Measurements from ENCODE around the gene UNC5CL. TPM values are rescaled to one million over a fixed set of nuclear protein-coding genes. Genes with fewer than 3 reads are reported as not detected.
"Not testable (repeated sequence)": the region's sequence is repeated elsewhere in the genome, so short reads cannot be mapped to it uniquely, and the experiment has no call there.

UNC5CL gene
- total and polyA plus RNA-seq, 4 donors: 1.6 to 4.0 (median 2.1) TPM

DNA sequence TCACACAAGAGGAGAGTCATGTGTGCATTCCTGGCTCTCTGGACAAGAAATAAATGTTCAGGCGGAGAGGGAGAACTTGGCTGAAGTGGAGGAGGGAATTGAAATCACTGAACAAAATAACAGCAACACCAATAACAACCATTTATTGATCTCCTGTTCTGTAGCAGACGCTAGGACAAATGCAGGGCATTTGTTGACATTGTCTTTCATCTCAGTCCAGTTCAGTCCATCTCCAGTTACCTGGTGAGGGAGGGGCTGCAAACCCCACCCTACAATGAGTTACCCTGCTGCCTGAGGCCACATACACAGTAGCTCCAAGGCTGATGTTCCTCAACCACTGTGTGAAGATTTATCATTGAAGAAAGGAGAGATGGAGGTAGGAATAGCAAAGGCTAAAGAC, 27.3 kb downstream of the UNC5CL start:
- H3K4me1 ChIP-seq (ENCODE audit: control insufficient read depth in 5 of 5, insufficient read depth in 5 of 5, low read length in 5 of 5): no peaks in the 10 kb centered on the region
- WGBS, 2 donors: 90 to 98% methylated on average over 2 of the region's 2 CpGs
- H3K9me3 ChIP-seq (ENCODE audit: control insufficient read depth in 4 of 4, insufficient read depth in 3 of 4, low read length in 3 of 4): no peaks in the 10 kb centered on the region
- H3K36me3 ChIP-seq (ENCODE audit: control insufficient read depth in 4 of 4, insufficient read depth in 4 of 4, low read length in 4 of 4): no peaks in the 10 kb centered on the region
- DNase-seq (no peak), ATAC-seq (ENCODE audit: insufficient read depth, low FRiP score) (no peak)
- no peak overlapping the region for H3K9ac ChIP-seq (ENCODE audit: insufficient read depth in 1 of 2, low read length in 2 of 2)
- no peak overlapping the region for H3K4me3 ChIP-seq
- TF ChIP-seq, protein P1, sequence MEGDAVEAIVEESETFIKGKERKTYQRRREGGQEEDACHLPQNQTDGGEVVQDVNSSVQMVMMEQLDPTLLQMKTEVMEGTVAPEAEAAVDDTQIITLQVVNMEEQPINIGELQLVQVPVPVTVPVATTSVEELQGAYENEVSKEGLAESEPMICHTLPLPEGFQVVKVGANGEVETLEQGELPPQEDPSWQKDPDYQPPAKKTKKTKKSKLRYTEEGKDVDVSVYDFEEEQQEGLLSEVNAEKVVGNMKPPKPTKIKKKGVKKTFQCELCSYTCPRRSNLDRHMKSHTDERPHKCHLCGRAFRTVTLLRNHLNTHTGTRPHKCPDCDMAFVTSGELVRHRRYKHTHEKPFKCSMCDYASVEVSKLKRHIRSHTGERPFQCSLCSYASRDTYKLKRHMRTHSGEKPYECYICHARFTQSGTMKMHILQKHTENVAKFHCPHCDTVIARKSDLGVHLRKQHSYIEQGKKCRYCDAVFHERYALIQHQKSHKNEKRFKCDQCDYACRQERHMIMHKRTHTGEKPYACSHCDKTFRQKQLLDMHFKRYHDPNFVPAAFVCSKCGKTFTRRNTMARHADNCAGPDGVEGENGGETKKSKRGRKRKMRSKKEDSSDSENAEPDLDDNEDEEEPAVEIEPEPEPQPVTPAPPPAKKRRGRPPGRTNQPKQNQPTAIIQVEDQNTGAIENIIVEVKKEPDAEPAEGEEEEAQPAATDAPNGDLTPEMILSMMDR (IDR thresholded peaks at IDR 0.05; ENCODE audit: control extremely low read depth, extremely low read depth): no peak
- no peaks in the 10 kb centered on the region for H3K27me3 ChIP-seq (ENCODE audit: control insufficient read depth in 3 of 3, insufficient read depth in 3 of 3, low read length in 2 of 3)
- H3K27ac ChIP-seq (ENCODE audit: low read depth in 1 of 2, low read length in 1 of 2): no peak overlapping the region

DNA sequence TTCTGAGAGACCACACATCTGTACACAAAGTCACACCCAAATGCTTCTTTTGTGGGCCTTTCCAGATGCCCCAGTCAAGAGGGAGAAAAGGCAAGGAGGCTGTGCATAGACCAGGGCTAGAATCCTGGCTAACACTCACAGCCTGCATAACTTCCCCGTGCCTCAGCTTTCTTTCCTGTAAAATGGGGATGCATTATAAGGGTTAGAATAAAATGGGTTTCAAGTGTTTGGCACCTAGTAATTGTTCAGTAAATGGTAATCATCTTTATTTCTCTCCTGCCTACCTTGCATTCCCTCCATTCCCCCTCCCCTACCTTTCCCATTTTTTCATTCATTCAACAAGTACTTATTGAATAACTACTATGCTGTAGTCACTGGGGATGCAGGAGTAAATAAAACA, 29.4 kb downstream of the UNC5CL start:
- no peaks in the 10 kb centered on the region for H3K4me1 ChIP-seq (ENCODE audit: control insufficient read depth in 5 of 5, insufficient read depth in 5 of 5, low read length in 5 of 5)
- 100% methylated on average over 1 of the region's 1 CpG for WGBS, 2 donors
- no peak overlapping the region for H3K4me3 ChIP-seq
- no peak overlapping the region for H3K9ac ChIP-seq (ENCODE audit: insufficient read depth in 1 of 2, low read length in 2 of 2)
- H3K9me3 ChIP-seq (ENCODE audit: control insufficient read depth in 4 of 4, insufficient read depth in 3 of 4, low read length in 3 of 4): no peaks in the 10 kb centered on the region
- no peak overlapping the region for H3K27ac ChIP-seq (ENCODE audit: low read depth in 1 of 2, low read length in 1 of 2)
- no peaks in the 10 kb centered on the region for H3K36me3 ChIP-seq (ENCODE audit: control insufficient read depth in 4 of 4, insufficient read depth in 4 of 4, low read length in 4 of 4)
- no peak for DNase-seq
- TF ChIP-seq, protein P1 (IDR thresholded peaks at IDR 0.05; ENCODE audit: control extremely low read depth, extremely low read depth): no peak
- ATAC-seq (ENCODE audit: insufficient read depth, low FRiP score): no peak
- H3K27me3 ChIP-seq (ENCODE audit: control insufficient read depth in 3 of 3, insufficient read depth in 3 of 3, low read length in 2 of 3): no peaks in the 10 kb centered on the region

DNA sequence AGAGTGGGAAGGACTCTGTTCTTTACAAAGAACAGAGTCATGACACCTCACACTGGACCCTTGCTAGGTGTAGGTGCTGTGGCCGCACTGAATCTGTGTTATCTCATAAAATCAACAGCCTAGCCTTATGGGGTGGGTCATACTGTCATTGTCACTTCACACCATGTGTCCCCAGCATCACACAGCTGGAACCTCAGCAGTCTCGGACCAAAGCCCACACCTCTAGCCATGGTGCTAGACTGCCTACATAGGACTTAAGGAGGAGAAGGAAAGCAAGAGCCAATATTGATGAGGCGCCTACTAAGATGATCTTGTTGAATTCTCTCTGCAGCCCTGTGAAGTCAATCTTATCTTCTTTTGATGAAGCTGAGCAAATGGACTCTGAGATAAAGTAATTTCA, 31.0 kb downstream of the UNC5CL start:
- Histone ChIP-seq H3K4me1 (ENCODE audit: control insufficient read depth in 5 of 5, insufficient read depth in 5 of 5, low read length in 5 of 5) (no peaks in the 10 kb centered on the region), H3K4me3 (no peak overlapping the region), H3K9me3 (ENCODE audit: control insufficient read depth in 4 of 4, insufficient read depth in 3 of 4, low read length in 3 of 4) (no peaks in the 10 kb centered on the region), H3K27ac (ENCODE audit: low read depth in 1 of 2, low read length in 1 of 2) (no peak overlapping the region), H3K9ac (ENCODE audit: insufficient read depth in 1 of 2, low read length in 2 of 2) (no peak overlapping the region), H3K27me3 (ENCODE audit: control insufficient read depth in 3 of 3, insufficient read depth in 3 of 3, low read length in 2 of 3) (no peaks in the 10 kb centered on the region), H3K36me3 (ENCODE audit: control insufficient read depth in 4 of 4, insufficient read depth in 4 of 4, low read length in 4 of 4) (no peaks in the 10 kb centered on the region)
- ATAC-seq (ENCODE audit: insufficient read depth, low FRiP score): no peak
- TF ChIP-seq, protein P1 (IDR thresholded peaks at IDR 0.05; ENCODE audit: control extremely low read depth, extremely low read depth): no peak
- 90 to 100% methylated on average over 3 of the region's 3 CpGs for WGBS, 2 donors
- no peak for DNase-seq

DNA sequence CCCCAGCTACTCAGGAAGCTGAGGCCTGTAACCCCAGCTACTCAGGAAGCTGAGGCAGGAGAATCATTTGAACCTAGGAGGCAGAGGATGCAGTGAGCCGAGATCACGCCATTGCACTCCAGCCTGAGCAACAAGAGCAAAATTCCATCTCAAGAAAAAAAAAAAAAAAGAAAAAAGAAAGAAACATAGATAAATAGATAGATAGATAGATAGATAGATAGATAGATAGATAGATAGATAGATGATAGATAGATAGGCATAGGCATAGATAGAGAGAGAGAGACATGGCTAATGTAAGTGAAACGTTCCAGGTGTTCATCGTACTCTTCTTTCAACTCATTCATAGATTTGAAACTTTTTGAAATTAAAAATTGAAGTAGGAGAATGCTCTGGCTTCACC, 32.0 kb downstream of the UNC5CL start:
- not testable (repeated sequence) for H3K36me3 ChIP-seq (ENCODE audit: control insufficient read depth in 4 of 4, insufficient read depth in 4 of 4, low read length in 4 of 4); H3K27ac ChIP-seq (ENCODE audit: low read depth in 1 of 2, low read length in 1 of 2); ATAC-seq (ENCODE audit: insufficient read depth, low FRiP score); H3K27me3 ChIP-seq (ENCODE audit: control insufficient read depth in 3 of 3, insufficient read depth in 3 of 3, low read length in 2 of 3); H3K9ac ChIP-seq (ENCODE audit: insufficient read depth in 1 of 2, low read length in 2 of 2); H3K9me3 ChIP-seq (ENCODE audit: control insufficient read depth in 4 of 4, insufficient read depth in 3 of 4, low read length in 3 of 4); DNase-seq; H3K4me3 ChIP-seq; H3K4me1 ChIP-seq (ENCODE audit: control insufficient read depth in 5 of 5, insufficient read depth in 5 of 5, low read length in 5 of 5)
- 92 to 93% methylated on average over 4 of the region's 4 CpGs for WGBS, 2 donors
